Fibroblast of skin of back (primary cell): ENCODE measurements around the gene OST4.
"Not testable (repeated sequence)": the region's sequence is repeated elsewhere in the genome, so short reads cannot be mapped to it uniquely, and the experiment has no call there.

Experiments
- DNase-seq: peaks from one replicate; pipeline ENCODE4 v3.0.0-alpha.2; 2013

Gene OST4

GRCh38 chr2:27078267-27079194 lies 7.1 kb upstream of the OST4 start, which contains the start of gene EMILIN1:
EMILIN1 (plus strand) TSS chr2:27078615; CDS start chr2:27079066, 451 bp downstream.
- DNase-seq, result peak; percentile 97

GRCh38 chr2:27077231-27077630 lies 5.8 kb upstream of the OST4 start:
- no peak for DNase-seq

- DNase-seq, result peak; percentile 63
Measured at GRCh38 chr2:27076323-27076722, 4.9 kb upstream of the OST4 start.

GRCh38 chr2:27075566-27075871 lies 4.1 kb upstream of the OST4 start:
- DNase-seq, result not testable (repeated sequence)

- DNase-seq, result no peak
Measured at GRCh38 chr2:27074738-27075565, 3.5 kb upstream of the OST4 start.

GRCh38 chr2:27073782-27074181 lies 2.3 kb upstream of the OST4 start:
- no peak for DNase-seq

- DNase-seq, result peak; percentile 50
Measured at GRCh38 chr2:27072920-27073319, 1.5 kb upstream of the OST4 start.

- DNase-seq, result peak; percentile 83
Measured at GRCh38 chr2:27071990-27072830, 756 bp upstream of the OST4 start.

GRCh38 chr2:27070653-27071276 lies 689 bp downstream of the OST4 start:
- DNase-seq, result no peak

GRCh38 chr2:27069961-27070618 lies 1.4 kb downstream of the OST4 start:
- DNase-seq, result no peak

- no peak for DNase-seq
Measured at GRCh38 chr2:27069436-27069835, 2.0 kb downstream of the OST4 start.

GRCh38 chr2:27067385-27067784 lies 4.1 kb downstream of the OST4 start:
- no peak for DNase-seq

- no peak for DNase-seq
Measured at GRCh38 chr2:27065128-27065527, 6.3 kb downstream of the OST4 start.

- no peak for DNase-seq
Measured at GRCh38 chr2:27060323-27060722, 11.1 kb downstream of the OST4 start.

GRCh38 chr2:27059141-27059820 lies 12.2 kb downstream of the OST4 start:
- no peak for DNase-seq

GRCh38 chr2:27058210-27058609 lies 13.2 kb downstream of the OST4 start:
- DNase-seq, result no peak

- DNase-seq, result no peak
Measured at GRCh38 chr2:27057184-27057583, 14.3 kb downstream of the OST4 start.

GRCh38 chr2:27054721-27055120 lies 16.7 kb downstream of the OST4 start:
- DNase-seq, result no peak

GRCh38 chr2:27053776-27054175 lies 17.7 kb downstream of the OST4 start:
- no peak for DNase-seq

GRCh38 chr2:27053321-27053720 lies 18.1 kb downstream of the OST4 start:
- DNase-seq, result no peak
